AG09319 (cell line): ENCODE results near the gene SPDYE3.
"Not testable (repeated sequence)": the region's sequence is repeated elsewhere in the genome, so short reads cannot be mapped to it uniquely, and the experiment has no call there.

Experiments used
- DNase-seq: peaks from one replicate; pipeline ENCODE4 v3.0.0-alpha.2; 2010; ENCODE audit warnings: low read depth; ENCODE audit errors: extremely low read depth
- TF ChIP-seq, protein P1 (sequence below): IDR thresholded peaks from 2 replicates; pipeline ENCODE4 v1.5.1; 2011; ENCODE audit warnings: low read depth, mild to moderate bottlenecking, inconsistent platforms, low read length, moderate library complexity

Gene SPDYE3, protein sequence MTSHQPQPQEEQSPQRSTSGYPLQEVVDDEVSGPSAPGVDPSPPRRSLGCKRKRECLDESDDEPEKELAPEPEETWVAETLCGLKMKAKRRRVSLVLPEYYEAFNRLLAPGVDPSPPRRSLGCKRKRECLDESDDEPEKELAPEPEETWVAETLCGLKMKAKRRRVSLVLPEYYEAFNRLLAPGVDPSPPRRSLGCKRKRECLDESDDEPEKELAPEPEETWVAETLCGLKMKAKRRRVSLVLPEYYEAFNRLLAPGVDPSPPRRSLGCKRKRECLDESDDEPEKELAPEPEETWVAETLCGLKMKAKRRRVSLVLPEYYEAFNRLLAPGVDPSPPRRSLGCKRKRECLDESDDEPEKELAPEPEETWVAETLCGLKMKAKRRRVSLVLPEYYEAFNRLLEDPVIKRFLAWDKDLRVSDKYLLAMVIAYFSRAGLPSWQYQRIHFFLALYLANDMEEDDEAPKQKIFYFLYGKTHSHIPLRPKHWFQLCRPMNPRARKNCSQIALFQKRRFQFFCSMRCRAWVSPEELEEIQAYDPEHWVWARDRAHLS

DNA sequence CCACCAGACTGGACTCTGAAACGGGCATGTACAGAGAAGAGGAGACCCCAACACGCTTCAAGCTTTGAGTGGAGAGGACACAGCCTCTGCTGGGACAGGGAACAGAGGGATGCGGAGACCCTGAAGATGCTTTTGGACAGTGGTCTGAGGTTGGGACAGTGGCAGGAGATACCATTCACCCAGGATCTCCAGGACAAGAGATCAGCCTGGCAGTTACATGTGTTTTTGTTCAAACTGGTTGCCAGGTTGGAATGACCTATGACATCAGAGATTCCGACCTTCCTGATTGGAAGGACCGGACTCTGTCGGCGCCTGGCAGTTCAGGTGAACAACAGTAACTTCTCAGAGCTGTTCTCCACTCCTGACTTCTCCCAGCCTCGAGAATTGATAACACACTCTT is at the start of gene SPDYE3:
Gene SPDYE3, plus strand, starts transcription at position 301 of the 400 bp plus-strand sequence. CDS start 184 bp downstream, outside the sequence.
- not testable (repeated sequence) for DNase-seq

DNA sequence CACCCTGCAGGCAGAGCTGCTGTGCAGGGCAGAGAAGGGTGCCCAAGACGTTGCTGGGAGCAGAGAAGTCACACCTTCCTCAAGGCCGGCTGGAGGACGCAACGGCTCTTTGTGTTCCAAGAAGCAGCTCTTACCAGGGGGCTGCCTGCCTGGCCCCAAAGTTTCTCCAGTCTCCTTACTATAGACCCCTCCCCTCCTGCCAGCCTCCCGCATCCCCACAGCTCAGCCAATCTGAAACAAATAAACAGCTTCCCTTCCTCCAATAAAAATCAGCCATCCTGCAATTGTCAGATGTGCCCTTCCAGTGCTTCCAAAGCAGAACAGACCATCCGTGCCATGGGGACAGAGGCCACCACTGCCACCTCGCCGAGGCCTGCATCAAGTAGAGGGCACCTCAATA is 47.5 kb upstream of the SPDYE3 start:
- not testable (repeated sequence) for DNase-seq

DNA sequence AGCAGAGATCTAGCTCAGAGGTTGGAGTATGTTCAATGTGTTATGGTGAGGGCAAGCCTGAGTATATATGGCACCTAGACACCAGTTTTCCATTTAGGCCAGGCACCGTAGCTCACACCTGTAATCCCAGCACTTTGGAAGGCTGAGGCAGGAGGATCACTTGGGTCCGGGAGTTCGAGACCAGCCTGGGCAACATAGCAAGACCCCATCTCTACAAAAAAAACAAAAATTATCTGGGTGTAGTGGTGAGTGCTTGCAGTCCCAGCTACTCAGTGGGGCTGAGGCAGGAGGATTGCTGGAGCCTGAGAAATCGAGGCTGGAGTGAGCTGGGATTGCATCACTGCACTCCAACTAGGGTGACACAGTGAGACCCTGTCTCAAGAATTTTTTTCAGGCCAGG is 44.6 kb upstream of the SPDYE3 start:
- not testable (repeated sequence) for DNase-seq

DNA sequence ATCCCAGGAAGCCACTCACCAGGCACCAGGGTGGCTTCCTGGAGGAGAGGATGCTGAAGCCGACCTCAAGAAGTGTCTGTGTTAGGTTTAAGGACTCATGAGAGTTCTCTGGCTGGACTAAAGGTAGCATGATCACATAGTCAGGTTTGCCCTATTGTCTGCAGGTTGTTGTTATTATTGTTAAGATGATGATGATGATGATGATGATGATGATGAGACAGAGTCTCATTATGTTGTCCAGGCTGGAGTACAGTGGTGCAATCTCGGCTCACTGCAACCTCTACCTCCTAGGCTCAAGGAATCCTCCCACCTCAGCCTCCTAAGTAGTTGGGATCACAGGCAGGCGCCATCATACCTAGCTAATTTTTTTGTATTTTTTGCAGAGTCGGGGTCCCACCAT is 43.3 kb upstream of the SPDYE3 start:
- DNase-seq, result not testable (repeated sequence)

DNA sequence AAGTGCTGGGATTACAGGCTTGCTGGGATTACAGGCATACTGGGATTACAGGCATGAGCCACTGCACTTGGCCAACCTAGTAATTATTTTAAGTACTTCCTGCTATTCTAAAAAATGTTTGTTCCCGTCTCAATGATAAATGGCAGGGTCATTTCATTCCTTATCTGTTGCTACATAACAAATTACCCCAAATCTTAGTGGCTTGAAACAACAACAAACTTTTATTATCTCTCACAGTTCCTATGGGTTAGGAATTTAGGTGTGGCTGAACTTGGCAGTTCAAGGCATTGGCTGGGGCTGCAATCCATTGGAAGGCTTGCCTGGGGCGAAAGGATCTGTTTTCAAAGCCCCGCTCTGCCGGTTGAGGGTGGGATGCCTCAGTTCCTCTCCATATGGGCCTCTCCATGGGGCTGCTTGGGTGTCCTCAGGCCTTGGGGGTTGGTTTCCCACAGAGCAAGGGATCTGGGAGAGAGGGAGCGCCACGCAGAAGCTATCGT is 42.8 kb upstream of the SPDYE3 start:
- not testable (repeated sequence) for DNase-seq

DNA sequence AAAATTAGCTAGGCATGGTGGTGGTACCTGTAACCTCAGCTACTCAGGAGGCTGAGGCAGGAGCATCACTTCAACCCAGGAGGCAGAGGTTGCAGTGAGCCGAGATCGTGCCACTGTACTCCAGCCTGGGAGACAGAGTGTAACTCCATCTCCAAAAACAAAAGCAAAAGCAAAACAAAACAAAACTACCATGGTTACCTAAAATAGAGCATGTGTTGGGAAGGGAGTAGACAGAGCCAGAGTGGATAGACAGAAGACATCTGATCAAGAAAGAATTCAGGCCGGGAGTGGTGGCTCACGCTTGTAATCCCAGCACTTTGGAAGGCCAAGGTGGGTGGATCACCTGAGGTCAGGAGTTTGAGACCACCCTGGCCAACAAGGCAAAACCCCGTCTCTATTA is 41.7 kb upstream of the SPDYE3 start:
- not testable (repeated sequence) for DNase-seq

DNA sequence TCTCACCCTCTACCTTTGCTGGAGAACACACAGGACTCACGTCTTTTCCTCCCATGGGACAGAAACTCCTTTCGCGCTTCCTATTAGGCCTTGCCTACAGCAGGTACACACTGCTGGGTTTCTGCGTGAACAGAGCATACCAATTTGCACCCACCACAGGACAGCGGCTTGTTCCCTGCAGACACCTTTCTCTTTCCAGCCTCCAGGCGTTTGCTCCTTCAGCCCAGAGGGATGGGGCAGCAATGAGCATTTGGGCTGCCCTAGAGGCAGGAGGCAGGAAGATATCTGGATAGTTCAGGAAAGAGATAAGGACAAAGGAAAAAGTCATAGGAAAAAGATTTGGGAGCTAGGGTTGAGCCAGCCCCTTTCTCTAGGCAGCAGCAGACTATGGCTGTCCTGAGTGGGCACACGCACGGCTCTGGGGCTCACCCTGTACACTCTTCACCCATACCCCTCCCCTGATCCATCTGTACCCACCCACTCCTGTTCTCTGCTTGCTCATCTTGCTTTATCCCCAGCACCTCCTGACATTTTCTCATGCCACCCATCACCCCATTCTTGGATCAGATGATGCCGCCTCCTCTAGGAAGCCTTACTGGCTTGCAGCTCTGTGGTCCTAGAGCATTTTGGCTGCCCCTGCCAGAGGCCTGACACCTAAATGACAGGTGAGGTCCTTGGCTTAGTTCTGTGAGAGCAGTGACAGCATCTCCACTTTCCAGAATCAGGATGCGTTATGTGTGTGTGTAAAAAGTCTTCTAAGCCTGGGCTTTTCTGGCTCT is 40.7 kb upstream of the SPDYE3 start:
- no peak for DNase-seq
- TF ChIP-seq, protein P1, sequence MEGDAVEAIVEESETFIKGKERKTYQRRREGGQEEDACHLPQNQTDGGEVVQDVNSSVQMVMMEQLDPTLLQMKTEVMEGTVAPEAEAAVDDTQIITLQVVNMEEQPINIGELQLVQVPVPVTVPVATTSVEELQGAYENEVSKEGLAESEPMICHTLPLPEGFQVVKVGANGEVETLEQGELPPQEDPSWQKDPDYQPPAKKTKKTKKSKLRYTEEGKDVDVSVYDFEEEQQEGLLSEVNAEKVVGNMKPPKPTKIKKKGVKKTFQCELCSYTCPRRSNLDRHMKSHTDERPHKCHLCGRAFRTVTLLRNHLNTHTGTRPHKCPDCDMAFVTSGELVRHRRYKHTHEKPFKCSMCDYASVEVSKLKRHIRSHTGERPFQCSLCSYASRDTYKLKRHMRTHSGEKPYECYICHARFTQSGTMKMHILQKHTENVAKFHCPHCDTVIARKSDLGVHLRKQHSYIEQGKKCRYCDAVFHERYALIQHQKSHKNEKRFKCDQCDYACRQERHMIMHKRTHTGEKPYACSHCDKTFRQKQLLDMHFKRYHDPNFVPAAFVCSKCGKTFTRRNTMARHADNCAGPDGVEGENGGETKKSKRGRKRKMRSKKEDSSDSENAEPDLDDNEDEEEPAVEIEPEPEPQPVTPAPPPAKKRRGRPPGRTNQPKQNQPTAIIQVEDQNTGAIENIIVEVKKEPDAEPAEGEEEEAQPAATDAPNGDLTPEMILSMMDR, result no peak

DNA sequence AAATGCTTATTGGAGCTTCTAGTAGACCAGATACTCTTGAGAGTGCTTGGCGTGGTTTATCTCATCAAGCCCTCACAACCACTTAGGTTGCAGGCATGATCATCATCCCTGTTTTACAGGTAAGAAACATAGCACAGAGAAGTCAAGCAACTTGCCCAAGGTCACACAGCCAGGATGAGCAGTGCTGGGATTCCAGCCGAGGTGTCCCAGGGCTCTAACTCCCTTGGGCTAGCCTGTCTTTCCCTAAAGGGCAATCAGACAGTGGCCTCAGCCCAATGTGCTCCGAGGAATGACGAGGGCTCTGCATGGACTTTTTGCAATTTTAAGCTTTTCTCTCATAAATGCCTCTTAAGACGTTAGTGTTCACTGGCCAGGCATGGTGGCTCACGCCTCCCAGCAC is 39.9 kb upstream of the SPDYE3 start:
- DNase-seq, result no peak
- TF ChIP-seq, protein P1, result no peak

DNA sequence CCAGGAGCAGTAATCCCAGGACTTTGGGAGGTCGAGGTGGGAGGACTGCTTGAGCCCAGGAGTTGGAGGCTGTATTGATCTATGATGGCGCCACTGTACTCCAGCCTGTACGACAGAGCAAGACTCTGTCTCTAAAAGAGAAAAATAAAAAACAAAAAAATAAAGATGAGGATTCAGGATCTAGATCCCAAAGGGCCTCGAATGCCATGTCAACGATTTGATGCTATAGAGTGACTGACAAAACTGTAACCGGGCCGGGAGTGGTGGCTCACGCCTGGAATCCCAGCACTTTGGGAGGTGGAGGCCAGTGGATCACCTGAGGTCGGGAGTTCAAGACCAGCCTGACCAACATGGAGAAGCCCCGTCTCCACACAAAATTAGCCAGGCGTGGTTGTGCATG is 38.6 kb upstream of the SPDYE3 start:
- DNase-seq, result not testable (repeated sequence)

DNA sequence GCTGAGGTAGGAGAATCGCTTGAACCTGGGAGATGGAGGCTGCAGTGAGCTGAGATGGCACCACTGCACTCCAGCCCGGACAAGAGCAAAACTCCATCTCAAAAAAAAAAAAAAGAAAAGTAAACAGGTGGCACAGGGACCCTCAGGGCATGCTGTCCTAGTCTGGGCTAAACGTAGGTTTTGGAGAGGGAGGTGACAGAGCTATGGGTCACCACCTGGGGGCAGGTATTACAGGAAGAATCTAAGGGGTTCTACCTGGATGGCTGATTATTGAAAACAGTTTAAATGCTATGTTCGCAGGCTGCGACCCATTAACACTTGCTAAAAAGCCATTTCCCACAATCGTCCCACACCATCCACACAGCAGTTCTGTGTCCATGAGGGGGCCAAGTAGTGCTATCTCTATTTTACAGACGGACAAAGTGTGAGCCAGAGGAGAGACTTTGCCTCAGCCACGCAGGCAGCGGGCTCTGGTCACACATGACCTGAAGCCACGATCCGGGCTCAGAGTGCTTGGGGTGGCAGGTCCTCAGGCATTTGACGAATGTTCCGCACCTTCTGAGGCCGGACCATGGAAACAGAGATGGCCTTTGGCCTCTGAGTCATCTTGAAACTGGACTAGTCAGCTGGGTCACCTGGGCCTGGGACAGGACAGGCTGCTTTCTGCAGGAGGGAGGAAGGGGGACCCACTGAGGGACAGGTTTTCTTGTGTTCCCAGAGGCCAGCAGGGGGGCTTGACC is 38.0 kb upstream of the SPDYE3 start:
- not testable (repeated sequence) for DNase-seq

DNA sequence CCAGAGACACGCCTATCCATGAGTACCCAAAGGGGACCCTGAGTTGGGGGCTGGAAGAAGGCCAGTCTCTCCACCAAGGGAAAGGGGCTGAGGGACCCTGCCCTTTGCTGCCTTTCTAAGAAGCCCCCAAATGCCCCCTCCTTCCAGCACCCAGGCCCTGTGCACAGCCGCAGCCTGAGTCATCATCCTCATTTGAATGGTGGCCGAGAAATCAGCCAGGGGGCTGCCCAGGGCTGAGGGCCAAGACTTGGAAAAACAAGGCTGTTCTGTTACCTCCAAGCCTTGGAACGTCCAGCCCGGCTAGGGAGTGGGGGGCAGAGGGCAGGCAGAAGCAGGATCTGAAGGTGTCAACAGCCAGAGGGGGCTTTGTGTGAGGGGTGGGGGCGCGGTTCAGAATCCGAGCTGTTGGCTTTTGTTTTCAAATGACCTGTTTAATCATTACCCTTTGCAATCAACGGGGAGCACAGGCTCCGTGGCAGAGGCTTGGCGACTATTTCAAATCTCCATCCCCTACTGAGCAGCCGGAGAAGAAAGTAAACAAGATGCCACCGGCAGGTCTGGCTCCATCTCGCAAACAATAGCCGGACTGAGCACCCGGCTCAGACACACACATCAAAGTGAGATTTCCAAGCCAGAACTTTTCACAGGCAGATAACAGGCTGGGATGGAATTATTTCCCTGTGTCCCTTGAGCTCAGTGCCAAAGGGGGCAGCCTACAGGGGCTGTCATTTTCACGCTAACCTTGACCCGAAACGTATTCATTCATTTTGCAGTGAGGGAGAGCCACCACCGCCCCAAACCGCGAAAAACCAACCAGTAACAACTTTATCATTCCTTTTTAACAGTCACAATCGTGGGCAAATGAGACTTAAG is 37.2 kb upstream of the SPDYE3 start:
- DNase-seq, result not testable (repeated sequence)

DNA sequence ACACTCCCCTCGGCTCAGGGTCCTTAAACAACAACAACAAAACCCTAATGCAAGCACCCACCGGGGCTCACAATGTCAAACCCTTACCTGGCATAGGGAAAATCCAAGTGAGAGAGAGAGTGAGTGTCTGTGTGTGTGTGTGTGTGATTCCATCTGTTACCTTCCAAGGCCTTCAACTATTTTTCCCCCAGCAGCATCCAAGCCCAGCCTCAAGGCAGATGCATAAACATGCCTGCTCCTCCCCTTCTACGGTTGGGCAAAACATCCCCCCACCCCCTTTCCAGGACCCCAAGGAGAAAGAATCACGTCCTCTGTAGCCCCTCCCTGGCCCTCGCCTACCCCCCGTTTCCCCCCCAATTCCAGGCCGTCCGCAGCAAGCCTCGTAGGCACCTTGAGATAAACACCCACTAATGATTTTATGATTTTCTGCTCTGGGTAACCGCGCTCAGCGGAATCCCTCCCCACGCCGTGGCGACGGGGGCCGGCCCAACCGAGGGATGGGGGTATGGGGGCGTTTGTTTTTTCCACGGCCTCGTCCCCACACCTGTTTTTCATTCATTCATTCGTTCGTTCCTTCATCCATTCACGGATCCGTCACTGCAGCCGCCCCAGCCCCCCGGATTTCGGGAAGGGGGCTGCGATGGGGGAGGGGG is 36.4 kb upstream of the SPDYE3 start:
- not testable (repeated sequence) for DNase-seq
